Myocyte (in vitro differentiated cells): Measurements from ENCODE around the gene PTPN20. TPM values are rescaled to one million over a fixed set of nuclear protein-coding genes. Genes with fewer than 3 reads are reported as not detected.
"Not testable (repeated sequence)": the region's sequence is repeated elsewhere in the genome, so short reads cannot be mapped to it uniquely, and the experiment has no call there.

ENCODE experiments used
- DNase-seq: peaks from one replicate; pipeline ENCODE4 v3.0.0-alpha.2; 2012; ENCODE audit warnings: low read depth
- total RNA-seq: library from RNA; depleted of rRNA; stranded (reverse); fragments of >200 nt; gene quantifications from 2 replicates; pipeline ENCODE4 v1.2.3, GENCODE V29; 2014

Gene PTPN20
- total RNA-seq, 1 donor from 2014 or later = 0.64 TPM

- not testable (repeated sequence) for DNase-seq
These were observed 37.7 kb downstream of the PTPN20 start for GRCh38 chr10:46948687-46949518.

GRCh38 chr10:46952540-46952939 lies 41.3 kb downstream of the PTPN20 start:
- not testable (repeated sequence) for DNase-seq

GRCh38 chr10:46960742-46961141 lies 49.5 kb downstream of the PTPN20 start:
- not testable (repeated sequence) for DNase-seq

- not testable (repeated sequence) for DNase-seq
These were observed 52.1 kb downstream of the PTPN20 start for GRCh38 chr10:46963356-46963755.

GRCh38 chr10:46967013-46967412 lies 55.8 kb downstream of the PTPN20 start:
- not testable (repeated sequence) for DNase-seq

- not testable (repeated sequence) for DNase-seq
These were observed 69.0 kb downstream of the PTPN20 start for GRCh38 chr10:46980223-46980622.

GRCh38 chr10:46987233-46987924 lies 76.2 kb downstream of the PTPN20 start:
- DNase-seq = not testable (repeated sequence)

GRCh38 chr10:46992803-46993561 lies 81.8 kb downstream of the PTPN20 start:
- peak; percentile 37 for DNase-seq

- no peak for DNase-seq
These were observed 84.0 kb downstream of the PTPN20 start for GRCh38 chr10:46995234-46995633.

- no peak for DNase-seq
These were observed 87.0 kb downstream of the PTPN20 start for GRCh38 chr10:46998192-46998591.

- no peak for DNase-seq
These were observed 87.4 kb downstream of the PTPN20 start for GRCh38 chr10:46998595-46998994.

GRCh38 chr10:46999217-46999616 lies 88.0 kb downstream of the PTPN20 start:
- no peak for DNase-seq

GRCh38 chr10:47008769-47009168 lies 97.5 kb downstream of the PTPN20 start:
- DNase-seq = no peak

- no peak for DNase-seq
These were observed 98.1 kb downstream of the PTPN20 start for GRCh38 chr10:47009215-47009838.

- DNase-seq = no peak
These were observed 98.8 kb downstream of the PTPN20 start for GRCh38 chr10:47010036-47010435.

GRCh38 chr10:47012214-47012613 lies 101.0 kb downstream of the PTPN20 start:
- DNase-seq = no peak

- DNase-seq = no peak
These were observed 102.4 kb downstream of the PTPN20 start for GRCh38 chr10:47013507-47014154.

- DNase-seq = no peak
These were observed 104.2 kb downstream of the PTPN20 start for GRCh38 chr10:47015404-47015803.

GRCh38 chr10:47016564-47016963 lies 105.3 kb downstream of the PTPN20 start:
- no peak for DNase-seq

GRCh38 chr10:47018026-47018735 lies 107.0 kb downstream of the PTPN20 start:
- DNase-seq = no peak
